ENCODE results near the gene ACTN3.
"Not testable (repeated sequence)": the region's sequence is repeated elsewhere in the genome, so short reads cannot be mapped to it uniquely, and the experiment has no call there.

The ACTN3 gene

DNA sequence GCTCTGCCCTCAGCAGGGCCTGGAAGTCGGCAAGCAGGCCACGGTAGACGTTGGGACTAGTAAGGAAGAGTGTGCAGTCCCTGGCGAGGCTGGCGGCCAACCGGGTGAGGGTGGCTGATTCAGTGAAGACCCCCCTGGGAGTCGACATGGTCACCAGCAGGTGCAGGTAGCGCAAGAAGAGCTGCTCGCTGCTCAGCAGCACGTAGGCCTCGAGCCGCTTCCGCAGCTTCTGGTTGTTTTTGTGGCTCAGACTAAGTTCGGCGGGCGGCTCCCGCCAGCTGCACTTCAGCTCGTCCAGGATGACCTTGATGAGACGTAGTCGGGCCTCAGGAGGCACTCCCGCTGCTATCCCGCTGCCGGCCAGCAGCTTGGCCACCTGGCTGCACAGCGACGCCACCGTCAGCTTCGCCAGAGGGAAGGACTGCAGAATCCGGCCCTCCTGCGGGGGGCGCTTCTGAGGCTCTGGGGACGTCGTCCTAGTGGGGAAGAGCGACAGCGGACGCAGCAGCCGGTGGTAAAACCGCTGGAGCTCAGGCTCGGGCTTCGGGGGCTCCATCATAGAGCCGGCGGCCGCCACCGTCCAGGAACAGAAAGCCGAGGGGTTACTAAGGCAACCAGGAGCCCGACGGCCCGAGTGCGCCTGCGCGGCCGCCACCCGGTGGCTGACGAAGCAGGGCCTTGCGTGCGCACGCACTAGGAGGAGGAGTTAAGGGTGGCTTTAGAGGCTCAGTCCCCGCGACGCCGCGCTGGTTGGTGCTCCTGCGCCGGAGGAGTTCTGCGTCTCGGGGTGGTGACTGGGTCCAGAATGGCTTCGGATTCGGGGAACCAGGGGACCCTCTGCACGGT is 46.0 kb downstream of the ACTN3 start, which contains the start of the genes CCDC87 and CCS:
CCDC87 (minus strand) TSS at position 607 of the 846 bp plus-strand sequence; CDS start at position 559, 48 bp downstream.
CCS (plus strand) TSS at position 729 of the 846 bp plus-strand sequence; CDS start at position 806, 77 bp downstream.
- peak; percentile 96 for TF ChIP-seq POLR2AphosphoS5 (IDR thresholded peaks at IDR 0.05; ENCODE audit: low read depth, low read length)
- peak; percentile 27; the same call in 1 of the 2 replicates for TF ChIP-seq TAF1 (IDR thresholded peaks at IDR 0.05; ENCODE audit: borderline replicate concordance, low read depth, low read length)
- peak; percentile 97 for TF ChIP-seq POLR2A (IDR thresholded peaks at IDR 0.05; ENCODE audit: low read depth, low read length)
- peak; percentile 99 for FAIRE-seq
- peak; percentile 100 for DNase-seq (ENCODE audit: insufficient read length)

DNA sequence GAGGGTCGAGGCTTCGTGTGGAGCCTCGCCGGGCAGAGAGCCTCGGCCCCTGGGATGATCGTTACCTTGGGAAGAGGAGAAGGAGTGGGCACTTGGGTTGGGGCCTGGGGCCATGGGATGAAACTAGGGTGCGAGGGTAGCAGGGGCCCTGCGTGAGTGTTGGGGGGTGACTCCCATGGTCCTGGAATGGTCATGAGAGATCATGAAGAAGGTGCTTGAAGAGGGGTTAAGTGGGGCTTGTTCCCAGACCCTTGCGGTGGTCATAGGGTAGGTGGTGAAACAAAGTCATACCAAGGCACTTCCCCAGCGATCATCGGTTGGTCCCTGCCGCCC is 46.6 kb downstream of the ACTN3 start:
- TF ChIP-seq TAF1 (IDR thresholded peaks at IDR 0.05; ENCODE audit: borderline replicate concordance, low read depth, low read length), result no peak
- no peak for TF ChIP-seq POLR2A (IDR thresholded peaks at IDR 0.05; ENCODE audit: low read depth, low read length)
- TF ChIP-seq POLR2AphosphoS5 (IDR thresholded peaks at IDR 0.05; ENCODE audit: low read depth, low read length), result no peak
- no peak for DNase-seq (ENCODE audit: insufficient read length)
- FAIRE-seq, result no peak

DNA sequence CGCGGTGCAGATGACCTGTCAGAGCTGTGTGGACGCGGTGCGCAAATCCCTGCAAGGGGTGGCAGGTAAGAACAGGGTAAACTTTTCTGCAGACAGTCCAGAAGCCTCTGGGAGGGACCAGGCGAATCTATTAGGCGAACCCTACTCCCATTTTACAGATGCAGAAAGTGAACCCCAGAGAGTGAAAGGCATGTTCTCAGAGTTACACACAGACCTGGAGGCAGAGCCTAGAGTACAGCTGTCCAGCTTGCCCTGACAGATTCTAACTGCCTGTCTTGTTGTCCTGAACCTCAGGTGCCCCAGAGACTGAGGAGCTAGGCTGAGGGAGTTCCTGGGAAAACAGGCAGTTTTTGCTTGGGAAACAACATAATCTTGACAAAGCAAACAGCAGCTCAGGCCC is 46.9 kb downstream of the ACTN3 start:
- TF ChIP-seq POLR2A (IDR thresholded peaks at IDR 0.05; ENCODE audit: low read depth, low read length) (no peak), TAF1 (IDR thresholded peaks at IDR 0.05; ENCODE audit: borderline replicate concordance, low read depth, low read length) (no peak), POLR2AphosphoS5 (IDR thresholded peaks at IDR 0.05; ENCODE audit: low read depth, low read length) (no peak)
- FAIRE-seq, result no peak
- DNase-seq (ENCODE audit: insufficient read length), result no peak

DNA sequence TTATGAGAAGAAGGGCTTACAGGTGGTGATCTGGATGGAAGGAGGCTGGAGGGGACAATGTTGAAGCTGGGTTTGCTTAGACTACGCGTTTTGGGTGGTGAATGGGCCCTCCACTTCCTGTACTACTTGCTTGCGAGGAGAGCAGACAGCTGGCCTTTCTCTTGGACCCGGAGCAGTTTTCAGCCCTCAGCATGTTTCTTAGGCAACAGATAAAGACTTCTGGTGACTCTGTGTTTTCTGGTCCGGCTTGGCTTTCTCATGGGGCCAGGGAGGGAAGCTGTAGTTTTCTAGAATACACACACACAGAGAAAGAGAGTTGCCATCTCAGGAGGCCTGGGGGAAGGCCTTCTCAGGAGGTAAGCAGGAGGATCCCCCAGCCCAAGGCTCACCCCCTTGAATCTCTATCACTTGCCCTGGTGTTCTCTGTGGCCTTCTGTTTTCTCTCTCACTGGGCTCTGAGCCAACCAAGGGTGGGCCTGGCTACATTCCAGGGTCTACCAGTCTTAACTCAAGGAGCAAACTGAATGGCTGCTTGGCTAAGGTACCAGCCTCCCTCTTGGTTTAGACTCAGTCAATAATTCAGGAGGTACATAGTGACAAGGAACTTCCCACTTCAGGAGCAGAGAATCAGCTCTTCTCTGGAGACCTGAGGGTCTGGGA is 48.7 kb downstream of the ACTN3 start:
- no peak for DNase-seq (ENCODE audit: insufficient read length)
- FAIRE-seq, result no peak
- TF ChIP-seq POLR2A (IDR thresholded peaks at IDR 0.05; ENCODE audit: low read depth, low read length), result no peak
- no peak for TF ChIP-seq TAF1 (IDR thresholded peaks at IDR 0.05; ENCODE audit: borderline replicate concordance, low read depth, low read length)
- no peak for TF ChIP-seq POLR2AphosphoS5 (IDR thresholded peaks at IDR 0.05; ENCODE audit: low read depth, low read length)

DNA sequence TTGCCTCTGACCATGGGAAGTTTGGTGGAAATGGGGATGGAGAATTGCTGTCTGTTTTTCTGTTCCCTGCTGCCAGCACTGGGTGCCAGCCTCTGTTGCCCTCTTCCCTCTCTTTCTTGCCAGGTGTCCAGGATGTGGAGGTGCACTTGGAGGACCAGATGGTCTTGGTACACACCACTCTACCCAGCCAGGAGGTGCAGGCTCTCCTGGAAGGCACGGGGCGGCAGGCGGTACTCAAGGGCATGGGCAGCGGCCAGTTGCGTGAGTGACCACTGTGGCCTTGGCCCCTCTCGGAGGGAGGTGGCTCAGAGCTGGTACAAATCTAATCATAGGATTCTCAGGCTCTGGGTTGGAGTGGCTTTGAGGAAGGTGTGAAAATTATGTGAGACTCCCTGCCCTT is 52.3 kb downstream of the ACTN3 start:
- no peak for DNase-seq (ENCODE audit: insufficient read length)
- no peak for FAIRE-seq
- no peak for TF ChIP-seq POLR2A (IDR thresholded peaks at IDR 0.05; ENCODE audit: low read depth, low read length)
- TF ChIP-seq TAF1 (IDR thresholded peaks at IDR 0.05; ENCODE audit: borderline replicate concordance, low read depth, low read length), result no peak
- TF ChIP-seq POLR2AphosphoS5 (IDR thresholded peaks at IDR 0.05; ENCODE audit: low read depth, low read length), result no peak

DNA sequence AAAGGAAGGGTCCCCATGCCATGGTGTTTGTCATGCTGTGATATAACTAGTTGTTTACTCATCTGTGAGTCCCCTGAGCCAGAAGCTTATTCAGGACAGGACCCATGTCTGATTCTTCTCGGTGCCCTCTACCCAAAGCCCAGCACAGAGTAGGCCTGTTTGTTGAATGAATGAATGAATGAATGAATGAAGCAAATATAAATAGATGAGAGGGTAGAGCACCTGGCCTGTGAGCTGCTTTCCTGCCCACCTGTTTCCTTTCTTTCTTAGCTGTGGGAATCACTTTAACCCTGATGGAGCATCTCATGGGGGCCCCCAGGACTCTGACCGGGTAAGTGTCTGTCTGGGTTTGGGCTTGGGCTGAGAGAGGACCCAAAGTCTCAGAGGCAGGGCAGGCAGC is 53.5 kb downstream of the ACTN3 start:
- FAIRE-seq, result no peak
- DNase-seq (ENCODE audit: insufficient read length), result no peak
- no peak for TF ChIP-seq POLR2A (IDR thresholded peaks at IDR 0.05; ENCODE audit: low read depth, low read length)
- no peak for TF ChIP-seq POLR2AphosphoS5 (IDR thresholded peaks at IDR 0.05; ENCODE audit: low read depth, low read length)

DNA sequence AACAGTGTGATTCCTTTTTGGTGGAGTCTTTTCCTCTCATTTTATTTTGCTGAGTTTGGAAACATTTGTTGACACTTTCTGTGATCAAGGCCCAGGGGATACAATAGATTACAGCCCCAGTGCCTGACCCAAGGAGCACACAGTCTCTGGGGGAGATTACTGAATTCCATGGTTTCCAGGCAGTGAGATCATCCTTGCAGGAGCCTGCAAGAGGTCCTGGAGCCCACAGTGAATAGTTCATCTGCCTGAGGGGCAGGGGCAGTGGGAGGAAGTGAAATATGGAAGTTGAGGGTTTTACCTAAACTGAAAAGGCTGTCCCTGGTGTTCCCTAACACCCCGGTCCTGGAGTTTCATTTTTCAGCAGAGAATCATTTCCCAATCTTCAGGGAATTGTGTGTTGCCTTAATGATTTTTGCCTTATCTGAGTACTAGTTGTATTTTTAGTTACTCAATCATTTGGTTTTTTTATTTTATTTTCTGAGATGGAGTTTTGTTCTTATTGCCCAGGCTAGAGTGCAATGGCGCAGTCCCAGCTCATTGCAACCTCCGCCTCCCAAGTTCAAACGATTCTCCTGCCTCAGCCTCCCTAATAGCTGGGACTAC is 54.0 kb downstream of the ACTN3 start:
- DNase-seq (ENCODE audit: insufficient read length) (no peak), FAIRE-seq (no peak)
- TF ChIP-seq TAF1 (IDR thresholded peaks at IDR 0.05; ENCODE audit: borderline replicate concordance, low read depth, low read length) (no peak), POLR2AphosphoS5 (IDR thresholded peaks at IDR 0.05; ENCODE audit: low read depth, low read length) (no peak), POLR2A (IDR thresholded peaks at IDR 0.05; ENCODE audit: low read depth, low read length) (no peak)

DNA sequence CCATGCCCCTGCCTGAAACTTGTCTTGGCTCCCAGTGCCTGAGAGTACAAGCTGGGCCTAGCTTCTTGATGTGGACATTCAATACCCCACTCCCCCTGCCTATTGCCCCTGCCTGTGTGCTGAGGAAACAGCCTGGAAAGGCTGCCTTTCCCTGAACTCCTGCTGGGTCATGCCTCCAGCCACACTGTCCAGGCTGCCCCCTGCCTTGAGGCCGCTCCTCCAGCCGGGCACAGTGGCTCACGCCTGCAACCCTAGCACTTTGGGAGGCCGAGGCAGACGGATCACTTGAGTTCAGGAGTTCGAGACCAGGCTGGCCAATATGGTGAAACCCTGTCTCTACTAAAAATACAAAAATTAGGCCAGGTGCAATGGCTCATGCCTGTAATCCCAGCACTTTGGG is 56.4 kb downstream of the ACTN3 start:
- no peak for DNase-seq (ENCODE audit: insufficient read length)
- TF ChIP-seq POLR2A (IDR thresholded peaks at IDR 0.05; ENCODE audit: low read depth, low read length) (no peak), POLR2AphosphoS5 (IDR thresholded peaks at IDR 0.05; ENCODE audit: low read depth, low read length) (no peak), TAF1 (IDR thresholded peaks at IDR 0.05; ENCODE audit: borderline replicate concordance, low read depth, low read length) (no peak)
- FAIRE-seq, result no peak

DNA sequence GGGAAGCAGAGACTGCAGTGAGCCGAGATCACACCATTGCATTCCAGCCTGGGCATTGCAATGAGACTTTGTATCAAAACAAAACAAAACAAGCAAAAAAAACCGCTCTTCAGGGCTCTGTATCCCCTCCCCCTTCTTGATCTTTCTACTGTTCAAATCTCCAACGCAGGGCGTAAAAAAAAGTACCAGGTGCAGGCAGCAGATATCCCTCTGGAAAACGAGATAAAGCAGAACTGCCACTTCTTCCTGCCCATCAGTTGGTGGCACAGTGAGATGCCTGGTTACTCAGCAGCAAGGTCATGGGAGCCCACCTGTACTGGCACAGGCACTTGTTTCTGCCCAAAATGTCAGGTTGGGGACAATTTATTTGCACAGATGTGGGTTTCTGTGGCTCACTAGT is 57.5 kb downstream of the ACTN3 start:
- DNase-seq (ENCODE audit: insufficient read length), result no peak
- FAIRE-seq, result no peak
- no peak for TF ChIP-seq POLR2AphosphoS5 (IDR thresholded peaks at IDR 0.05; ENCODE audit: low read depth, low read length)
- TF ChIP-seq POLR2A (IDR thresholded peaks at IDR 0.05; ENCODE audit: low read depth, low read length), result no peak
- no peak for TF ChIP-seq TAF1 (IDR thresholded peaks at IDR 0.05; ENCODE audit: borderline replicate concordance, low read depth, low read length)

DNA sequence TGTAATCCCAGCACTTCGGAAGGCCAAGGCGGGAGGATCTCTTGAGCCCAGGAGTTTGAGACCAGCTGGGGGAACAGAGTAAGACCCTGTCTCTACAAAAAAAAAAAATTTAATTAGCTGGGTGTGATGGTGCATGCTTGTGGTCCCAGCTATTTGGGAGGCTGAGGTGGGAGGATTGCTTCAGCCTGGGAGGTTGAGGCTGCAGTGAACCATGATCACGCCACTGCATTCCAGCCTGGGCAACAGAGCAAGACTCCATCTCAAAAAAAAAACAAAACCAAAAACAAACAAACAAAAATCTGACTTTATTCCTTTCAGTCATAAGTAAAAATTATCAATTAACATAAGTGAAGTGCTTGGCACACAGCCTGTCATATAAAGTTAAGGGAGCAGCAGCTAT is 59.9 kb downstream of the ACTN3 start:
- FAIRE-seq; DNase-seq (ENCODE audit: insufficient read length): not testable (repeated sequence)

DNA sequence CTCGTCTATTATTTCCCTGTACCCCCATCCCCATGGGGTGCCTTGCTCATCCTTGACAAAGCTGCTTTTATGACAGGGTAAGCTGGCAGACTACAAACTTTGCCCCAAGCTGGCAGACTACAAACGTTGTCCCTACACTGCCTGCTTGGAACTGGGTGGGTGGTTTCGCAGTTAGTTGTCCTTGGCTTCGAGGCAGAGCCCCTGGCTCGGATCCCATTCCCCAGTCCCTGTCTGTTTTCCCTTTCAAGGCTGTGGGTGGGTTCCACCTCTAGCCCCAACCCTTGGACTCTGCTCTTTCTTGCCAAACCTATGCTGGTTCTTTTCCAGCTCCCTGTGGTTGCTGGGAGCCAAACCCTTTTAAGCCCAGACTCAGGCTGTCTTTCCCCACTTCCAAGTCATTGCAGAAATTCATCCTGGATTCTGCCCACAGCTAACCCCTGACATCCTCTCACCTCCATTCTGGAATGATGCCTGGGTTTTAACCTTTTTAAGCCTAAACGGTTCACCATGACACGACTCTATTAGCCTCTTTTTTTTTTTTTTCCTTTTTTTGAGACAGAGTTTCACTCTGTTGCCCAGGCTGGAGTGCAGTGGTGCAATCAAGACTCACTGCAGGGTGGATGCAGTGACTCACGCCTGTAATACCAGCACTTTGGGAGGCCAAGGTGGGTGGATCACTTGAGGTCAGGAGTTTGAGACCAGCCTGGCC is 60.6 kb downstream of the ACTN3 start:
- DNase-seq (ENCODE audit: insufficient read length) (no peak), FAIRE-seq (no peak)
- no peak for TF ChIP-seq POLR2A (IDR thresholded peaks at IDR 0.05; ENCODE audit: low read depth, low read length)
- TF ChIP-seq TAF1 (IDR thresholded peaks at IDR 0.05; ENCODE audit: borderline replicate concordance, low read depth, low read length), result no peak
- no peak for TF ChIP-seq POLR2AphosphoS5 (IDR thresholded peaks at IDR 0.05; ENCODE audit: low read depth, low read length)

Data from GM12892 (cell line).